Vagina (tissue), 2 donors: ENCODE results near the gene TMEM266.

ENCODE experiments used
- POLR2A ChIP-seq, 2 donors: fragments of 450-650 bp; IDR thresholded peaks; one replicate each; pipeline ENCODE4 v1.6.1; 2017; ENCODE audit warnings: antibody characterized with exemption in 2 of 2, mild to moderate bottlenecking in 2 of 2, moderate library complexity in 2 of 2
- TF ChIP-seq, protein P1 (sequence below), 3 experiments: fragments of 450-650 bp in 2 of 3; fragments of 200-600 bp in 1 of 3; sonication (generic) in 1 of 3; IDR thresholded peaks; one replicate each; pipeline ENCODE4 v1.5.1; 2017 to 2019; ENCODE audit warnings: antibody characterized with exemption in 3 of 3, mild to moderate bottlenecking in 2 of 3, moderate library complexity in 2 of 3

DNA sequence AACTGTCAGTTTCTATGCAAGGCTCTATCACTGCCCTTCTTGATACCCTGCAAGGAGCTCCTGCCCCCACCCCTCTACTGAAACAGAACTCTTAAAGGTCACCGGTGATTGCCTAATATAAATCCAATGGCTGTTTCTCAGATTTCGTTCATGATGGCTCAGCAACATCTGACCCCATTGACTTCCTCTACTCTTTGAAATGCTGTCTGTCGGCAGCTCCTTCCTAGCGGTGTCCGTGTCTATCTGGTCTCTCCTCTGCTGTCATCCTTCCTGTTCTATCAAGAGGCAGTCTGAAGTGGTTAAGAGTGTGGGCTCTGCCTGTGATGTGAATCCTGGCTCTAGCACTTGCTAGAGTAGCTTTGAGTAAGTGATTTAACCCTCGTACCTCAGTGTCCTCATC, 5.5 kb downstream of the TMEM266 start:
- no peak for TF ChIP-seq POLR2A (IDR thresholded peaks at IDR 0.05)
- TF ChIP-seq, protein P1, sequence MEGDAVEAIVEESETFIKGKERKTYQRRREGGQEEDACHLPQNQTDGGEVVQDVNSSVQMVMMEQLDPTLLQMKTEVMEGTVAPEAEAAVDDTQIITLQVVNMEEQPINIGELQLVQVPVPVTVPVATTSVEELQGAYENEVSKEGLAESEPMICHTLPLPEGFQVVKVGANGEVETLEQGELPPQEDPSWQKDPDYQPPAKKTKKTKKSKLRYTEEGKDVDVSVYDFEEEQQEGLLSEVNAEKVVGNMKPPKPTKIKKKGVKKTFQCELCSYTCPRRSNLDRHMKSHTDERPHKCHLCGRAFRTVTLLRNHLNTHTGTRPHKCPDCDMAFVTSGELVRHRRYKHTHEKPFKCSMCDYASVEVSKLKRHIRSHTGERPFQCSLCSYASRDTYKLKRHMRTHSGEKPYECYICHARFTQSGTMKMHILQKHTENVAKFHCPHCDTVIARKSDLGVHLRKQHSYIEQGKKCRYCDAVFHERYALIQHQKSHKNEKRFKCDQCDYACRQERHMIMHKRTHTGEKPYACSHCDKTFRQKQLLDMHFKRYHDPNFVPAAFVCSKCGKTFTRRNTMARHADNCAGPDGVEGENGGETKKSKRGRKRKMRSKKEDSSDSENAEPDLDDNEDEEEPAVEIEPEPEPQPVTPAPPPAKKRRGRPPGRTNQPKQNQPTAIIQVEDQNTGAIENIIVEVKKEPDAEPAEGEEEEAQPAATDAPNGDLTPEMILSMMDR (IDR thresholded peaks at IDR 0.05) = no peak
